Peyer's patch (tissue), 4 donors: ENCODE results near the gene THUMPD2.

Source experiments
- CTCF ChIP-seq, 6 experiments: fragments of 450-650 bp in 4 of 6; fragments of 200-600 bp in 2 of 6; sonication (generic) in 1 of 6; IDR thresholded peaks; one replicate each; pipeline ENCODE4 v1.5.1; 2017 to 2019; ENCODE audit warnings: antibody characterized with exemption in 6 of 6, mild to moderate bottlenecking in 3 of 6, moderate library complexity in 1 of 6
- POLR2A ChIP-seq, 2 donors: fragments of 450-650 bp; IDR thresholded peaks; one replicate each; pipeline ENCODE4 v1.5.1; 2017; ENCODE audit warnings: antibody characterized with exemption in 2 of 2, mild to moderate bottlenecking in 2 of 2, moderate library complexity in 2 of 2

DNA sequence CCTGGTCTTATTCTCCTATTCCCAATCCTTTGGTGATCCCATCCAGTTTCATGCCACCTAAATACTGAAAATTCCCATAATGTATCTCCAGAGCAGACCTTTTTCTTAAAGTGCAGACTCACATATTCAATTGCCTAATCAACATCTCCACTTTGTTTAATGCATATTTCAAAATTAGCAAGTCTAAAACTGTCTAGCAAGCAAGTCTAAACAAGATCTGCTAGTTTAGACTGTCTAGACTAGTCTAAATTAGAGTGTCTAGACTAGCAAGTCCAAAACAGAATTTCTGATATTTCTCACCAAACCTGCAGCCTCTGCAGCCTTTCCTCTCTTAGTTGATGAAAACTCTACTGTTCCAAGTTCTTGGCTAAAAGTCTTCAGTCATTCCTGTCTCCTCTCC lies 44.6 kb downstream of the THUMPD2 start:
- no peak for TF ChIP-seq POLR2A (IDR thresholded peaks at IDR 0.05)
- no peak for TF ChIP-seq CTCF (IDR thresholded peaks at IDR 0.05)
